ENCODE results near the gene EIF3B.
A peak's percentile ranks its signal among the peaks of the same experiment; 100 is the strongest.
"Not testable (repeated sequence)": the region's sequence is repeated elsewhere in the genome, so short reads cannot be mapped to it uniquely, and the experiment has no call there.

EIF3B gene

GRCh38 chr7:2326951-2327350 lies 27.7 kb upstream of the EIF3B start:
- H3K4me1 Mint-ChIP-seq (ENCODE audit: low read depth): no peaks in the 10 kb centered on the region
- H3K27me3 Mint-ChIP-seq: no peaks in the 10 kb centered on the region

GRCh38 chr7:2330493-2330892 lies 24.1 kb upstream of the EIF3B start:
- no peaks in the 10 kb centered on the region for H3K4me1 Mint-ChIP-seq (ENCODE audit: low read depth)
- no peaks in the 10 kb centered on the region for H3K9me3 Mint-ChIP-seq
- no peaks in the 10 kb centered on the region for H3K36me3 Mint-ChIP-seq (ENCODE audit: low read depth)
- no peak overlapping the region for H3K27ac Mint-ChIP-seq
- H3K4me3 Mint-ChIP-seq: no peak overlapping the region
- no peaks in the 10 kb centered on the region for H3K27me3 Mint-ChIP-seq

More at GRCh38 chr7:2326951-2327350, 27.7 kb upstream of the EIF3B start:
- Mint-ChIP-seq H3K9me3 (no peaks in the 10 kb centered on the region), H3K4me3 (no peak overlapping the region), H3K36me3 (ENCODE audit: low read depth) (no peaks in the 10 kb centered on the region), H3K27ac (no peak overlapping the region)

- Mint-ChIP-seq H3K4me3 (no peak overlapping the region), H3K36me3 (ENCODE audit: low read depth) (no peaks in the 10 kb centered on the region), H3K4me1 (ENCODE audit: low read depth) (no peaks in the 10 kb centered on the region), H3K9me3 (no peaks in the 10 kb centered on the region), H3K27me3 (no peaks in the 10 kb centered on the region), H3K27ac (no peak overlapping the region)
Observed at GRCh38 chr7:2331707-2332106, 22.9 kb upstream of the EIF3B start.

- not testable (repeated sequence) for H3K4me1 Mint-ChIP-seq (ENCODE audit: low read depth); H3K27me3 Mint-ChIP-seq; H3K36me3 Mint-ChIP-seq (ENCODE audit: low read depth); H3K27ac Mint-ChIP-seq; H3K9me3 Mint-ChIP-seq; H3K4me3 Mint-ChIP-seq
Observed at GRCh38 chr7:2332606-2333231, 21.9 kb upstream of the EIF3B start.

- no peaks in the 10 kb centered on the region for H3K27me3 Mint-ChIP-seq
- no peaks in the 10 kb centered on the region for H3K4me1 Mint-ChIP-seq (ENCODE audit: low read depth)
- H3K9me3 Mint-ChIP-seq: no peaks in the 10 kb centered on the region
- H3K4me3 Mint-ChIP-seq: no peak overlapping the region
- H3K36me3 Mint-ChIP-seq (ENCODE audit: low read depth): no peaks in the 10 kb centered on the region
- H3K27ac Mint-ChIP-seq: no peak overlapping the region
Observed at GRCh38 chr7:2336626-2337299, 17.9 kb upstream of the EIF3B start.

- H3K36me3 Mint-ChIP-seq (ENCODE audit: low read depth); H3K4me1 Mint-ChIP-seq (ENCODE audit: low read depth); H3K27me3 Mint-ChIP-seq; H3K4me3 Mint-ChIP-seq; H3K27ac Mint-ChIP-seq; H3K9me3 Mint-ChIP-seq: not testable (repeated sequence)
Observed at GRCh38 chr7:2347351-2348063, 7.1 kb upstream of the EIF3B start.

GRCh38 chr7:2350055-2350454 lies 4.6 kb upstream of the EIF3B start:
- Mint-ChIP-seq H3K4me3 (no peak overlapping the region), H3K4me1 (ENCODE audit: low read depth) (peaks cover 24% of the 10 kb centered on the region), H3K27me3 (no peaks in the 10 kb centered on the region), H3K9me3 (no peaks in the 10 kb centered on the region), H3K36me3 (ENCODE audit: low read depth) (peaks cover 4% of the 10 kb centered on the region), H3K27ac (no peak overlapping the region)

- Mint-ChIP-seq H3K9me3 (no peaks in the 10 kb centered on the region), H3K27me3 (no peaks in the 10 kb centered on the region), H3K27ac (no peak overlapping the region), H3K36me3 (ENCODE audit: low read depth) (peaks cover 8% of the 10 kb centered on the region), H3K4me1 (ENCODE audit: low read depth) (peaks cover 26% of the 10 kb centered on the region), H3K4me3 (no peak overlapping the region)
Observed at GRCh38 chr7:2350861-2351260, 3.8 kb upstream of the EIF3B start.

GRCh38 chr7:2353113-2353935 lies 1.3 kb upstream of the EIF3B start:
- Mint-ChIP-seq H3K4me1 (ENCODE audit: low read depth) (peaks cover 42% of the 10 kb centered on the region), H3K27ac (peak overlapping the region; percentile 100), H3K27me3 (no peaks in the 10 kb centered on the region), H3K36me3 (ENCODE audit: low read depth) (peaks cover 24% of the 10 kb centered on the region), H3K4me3 (peak overlapping the region; percentile 92), H3K9me3 (no peaks in the 10 kb centered on the region)

- H3K9me3 Mint-ChIP-seq: no peaks in the 10 kb centered on the region
- H3K4me3 Mint-ChIP-seq: peak overlapping the region; percentile 92
- peaks cover 42% of the 10 kb centered on the region for H3K4me1 Mint-ChIP-seq (ENCODE audit: low read depth)
- H3K27me3 Mint-ChIP-seq: no peaks in the 10 kb centered on the region
- peak overlapping the region; percentile 100 for H3K27ac Mint-ChIP-seq
- peaks cover 29% of the 10 kb centered on the region for H3K36me3 Mint-ChIP-seq (ENCODE audit: low read depth)
Observed at GRCh38 chr7:2353936-2354185, 766 bp upstream of the EIF3B start.

GRCh38 chr7:2354939-2355704 lies 495 bp downstream of the EIF3B start:
- Mint-ChIP-seq H3K36me3 (ENCODE audit: low read depth) (peaks cover 42% of the 10 kb centered on the region), H3K27me3 (no peaks in the 10 kb centered on the region), H3K4me1 (ENCODE audit: low read depth) (peaks cover 55% of the 10 kb centered on the region), H3K4me3 (peak overlapping the region; percentile 92), H3K27ac (peak overlapping the region; percentile 100), H3K9me3 (no peaks in the 10 kb centered on the region)

GRCh38 chr7:2355705-2356008 lies 1.0 kb downstream of the EIF3B start:
- peaks cover 60% of the 10 kb centered on the region for H3K4me1 Mint-ChIP-seq (ENCODE audit: low read depth)
- H3K4me3 Mint-ChIP-seq: peak overlapping the region; percentile 83
- H3K9me3 Mint-ChIP-seq: no peaks in the 10 kb centered on the region
- peak overlapping the region; percentile 89 for H3K27ac Mint-ChIP-seq
- H3K27me3 Mint-ChIP-seq: no peaks in the 10 kb centered on the region
- peaks cover 47% of the 10 kb centered on the region for H3K36me3 Mint-ChIP-seq (ENCODE audit: low read depth)

- H3K9me3 Mint-ChIP-seq: no peaks in the 10 kb centered on the region
- H3K36me3 Mint-ChIP-seq (ENCODE audit: low read depth): peaks cover 55% of the 10 kb centered on the region
Observed at GRCh38 chr7:2357165-2357564, 2.5 kb downstream of the EIF3B start.

GRCh38 chr7:2357571-2357970 lies 2.9 kb downstream of the EIF3B start:
- H3K36me3 Mint-ChIP-seq (ENCODE audit: low read depth): peaks cover 57% of the 10 kb centered on the region

More at GRCh38 chr7:2357165-2357564, 2.5 kb downstream of the EIF3B start:
- Mint-ChIP-seq H3K4me3 (peak overlapping the region; percentile 83), H3K27ac (peak overlapping the region; percentile 87), H3K4me1 (ENCODE audit: low read depth) (peaks cover 59% of the 10 kb centered on the region), H3K27me3 (no peaks in the 10 kb centered on the region)

More at GRCh38 chr7:2357571-2357970, 2.9 kb downstream of the EIF3B start:
- H3K4me3 Mint-ChIP-seq: peak overlapping the region; percentile 83
- H3K4me1 Mint-ChIP-seq (ENCODE audit: low read depth): peaks cover 58% of the 10 kb centered on the region
- no peaks in the 10 kb centered on the region for H3K27me3 Mint-ChIP-seq
- H3K27ac Mint-ChIP-seq: peak overlapping the region; percentile 87
- H3K9me3 Mint-ChIP-seq: no peaks in the 10 kb centered on the region
